HepG2 (cell line): ENCODE results near the gene DUSP16. TPM values are rescaled to one million over a fixed set of nuclear protein-coding genes. Genes with fewer than 3 reads are reported as not detected.
A peak's percentile ranks its signal among the peaks of the same experiment; 100 is the strongest.

Experiments used
- ATF4 ChIP-seq, 2 experiments: fragments of 450-650 bp in 1 of 2; sonication (generic) in 1 of 2; formaldehyde crosslinking; IDR thresholded peaks; 2 replicates each; pipeline versions ENCODE4 v1.5.0 to v1.8.0; 2020 to 2022; ENCODE audit warnings: mild to moderate bottlenecking in 1 of 2, missing genetic modification reagents in 1 of 2
- GTF2F1 ChIP-seq: fragments of 150-350 bp; IDR thresholded peaks from 2 replicates; pipeline ENCODE4 v1.6.1; 2014; ENCODE audit warnings: low read length
- JUND ChIP-seq: sonication (generic); formaldehyde crosslinking; IDR thresholded peaks from 2 replicates; pipeline ENCODE4 v1.8.0; 2022; ENCODE audit warnings: mild to moderate bottlenecking, missing genetic modification reagents
- LRRFIP1 ChIP-seq: sonication (generic); formaldehyde crosslinking; conservative IDR thresholded peaks from 2 replicates; pipeline ENCODE4 v1.4.0; 2020; ENCODE audit warnings: missing genetic modification reagents
- SMARCC2 ChIP-seq: fragments of 450-650 bp; IDR thresholded peaks from 2 replicates; pipeline ENCODE4 v1.6.1; 2017; ENCODE audit warnings: antibody characterized with exemption, mild to moderate bottlenecking
- STAT6 ChIP-seq: sonication (generic); formaldehyde crosslinking; IDR thresholded peaks from 2 replicates; pipeline ENCODE4 v1.4.0; 2020; ENCODE audit warnings: missing genetic modification reagents, mild to moderate bottlenecking, borderline replicate concordance
- USF2 ChIP-seq, 2 experiments: sonication (generic) in 1 of 2; formaldehyde crosslinking in 1 of 2; IDR thresholded peaks; 2 replicates each; pipeline versions ENCODE4 v1.5.1 to v1.6.1; 2011 to 2020; ENCODE audit warnings: borderline replicate concordance in 1 of 2, low read depth in 1 of 2, low read length in 1 of 2, mild to moderate bottlenecking in 1 of 2, missing genetic modification reagents in 1 of 2, moderate library complexity in 1 of 2
- ZBTB2 ChIP-seq: sonication (generic); formaldehyde crosslinking; IDR thresholded peaks from 2 replicates; pipeline ENCODE4 v1.8.0; 2022; ENCODE audit warnings: low read depth, missing genetic modification reagents
- ZC3H13 ChIP-seq: sonication (generic); formaldehyde crosslinking; IDR thresholded peaks from 2 replicates; pipeline ENCODE4 v1.8.1; 2023; ENCODE audit warnings: mild to moderate bottlenecking, missing genetic modification reagents, moderate library complexity
- ZNF33A ChIP-seq: sonication (generic); formaldehyde crosslinking; IDR thresholded peaks from 2 replicates; pipeline ENCODE4 v1.5.1; 2020; ENCODE audit warnings: missing genetic modification reagents, mild to moderate bottlenecking, moderate library complexity, borderline replicate concordance
- ZNF564 ChIP-seq: sonication (generic); formaldehyde crosslinking; IDR thresholded peaks from 2 replicates; pipeline ENCODE4 v1.8.1; 2023; ENCODE audit warnings: mild to moderate bottlenecking, missing genetic modification reagents
- ZNF672 ChIP-seq: sonication (generic); formaldehyde crosslinking; IDR thresholded peaks from 2 replicates; pipeline ENCODE4 v1.8.1; 2022; ENCODE audit warnings: missing genetic modification reagents
- ZNF75D ChIP-seq: sonication (generic); formaldehyde crosslinking; IDR thresholded peaks from 2 replicates; pipeline ENCODE4 v1.8.1; 2023; ENCODE audit warnings: missing genetic modification reagents, mild to moderate bottlenecking, borderline replicate concordance
- polyA plus RNA-seq, 8 experiments: library from polyadenylated mRNA; depleted of rRNA in 3 of 8; stranded (reverse) in 7 of 8; unstranded in 1 of 8; fragments of >200 nt; fragmentation: Illumina TruSeq in 4 of 8; extraction: Trizol in 4 of 8; gene quantifications; 2 replicates each; pipeline versions ENCODE4 v1.2.1 to v1.2.3, GENCODE V29; 2011 to 2016; ENCODE audit warnings: low read depth in 4 of 8, missing spikeins in 1 of 8, mixed read lengths in 1 of 8; ENCODE audit not compliant: insufficient read depth in 1 of 8
- total RNA-seq, 5 experiments: library from RNA; depleted of rRNA; stranded (reverse); fragments of >200 nt; fragmentation: Illumina TruSeq; extraction: Trizol; gene quantifications; 2 replicates each; pipeline ENCODE4 v1.2.3, GENCODE V29; 2016; ENCODE audit warnings: low read depth in 1 of 5
- TF ChIP-seq, protein P1 (sequence below): sonication (generic); formaldehyde crosslinking; IDR thresholded peaks from 2 replicates; pipeline ENCODE4 v1.4.0; 2020; ENCODE audit warnings: missing genetic modification reagents, mild to moderate bottlenecking, borderline replicate concordance

The DUSP16 gene
- total and polyA plus RNA-seq, 2 of the 13 experiments (the other 11 are each of a cell fraction or from before 2014, with no cell fraction given): 45.7 to 46.6 TPM

GRCh38 chr12:12486661-12487240 lies 75.9 kb downstream of the DUSP16 start (continued):
- no peak for TF ChIP-seq STAT6 (CRISPR knock-in tag)
- TF ChIP-seq, protein P1, sequence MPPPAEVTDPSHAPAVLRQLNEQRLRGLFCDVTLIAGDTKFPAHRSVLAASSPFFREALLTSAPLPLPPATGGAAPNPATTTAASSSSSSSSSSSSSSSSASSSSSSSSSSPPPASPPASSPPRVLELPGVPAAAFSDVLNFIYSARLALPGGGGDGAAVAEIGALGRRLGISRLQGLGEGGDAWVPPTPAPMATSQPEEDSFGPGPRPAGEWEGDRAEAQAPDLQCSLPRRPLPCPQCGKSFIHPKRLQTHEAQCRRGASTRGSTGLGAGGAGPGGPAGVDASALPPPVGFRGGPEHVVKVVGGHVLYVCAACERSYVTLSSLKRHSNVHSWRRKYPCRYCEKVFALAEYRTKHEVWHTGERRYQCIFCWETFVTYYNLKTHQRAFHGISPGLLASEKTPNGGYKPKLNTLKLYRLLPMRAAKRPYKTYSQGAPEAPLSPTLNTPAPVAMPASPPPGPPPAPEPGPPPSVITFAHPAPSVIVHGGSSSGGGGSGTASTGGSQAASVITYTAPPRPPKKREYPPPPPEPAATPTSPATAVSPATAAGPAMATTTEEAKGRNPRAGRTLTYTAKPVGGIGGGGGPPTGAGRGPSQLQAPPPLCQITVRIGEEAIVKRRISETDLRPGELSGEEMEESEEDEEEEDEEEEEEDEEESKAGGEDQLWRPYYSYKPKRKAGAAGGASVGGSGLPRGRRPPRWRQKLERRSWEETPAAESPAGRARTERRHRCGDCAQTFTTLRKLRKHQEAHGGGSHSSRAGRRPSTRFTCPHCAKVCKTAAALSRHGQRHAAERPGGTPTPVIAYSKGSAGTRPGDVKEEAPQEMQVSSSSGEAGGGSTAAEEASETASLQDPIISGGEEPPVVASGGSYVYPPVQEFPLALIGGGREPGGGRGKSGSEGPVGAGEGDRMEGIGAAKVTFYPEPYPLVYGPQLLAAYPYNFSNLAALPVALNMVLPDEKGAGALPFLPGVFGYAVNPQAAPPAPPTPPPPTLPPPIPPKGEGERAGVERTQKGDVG: no peak
- peak; percentile 76 for TF ChIP-seq USF2 (IDR thresholded peaks at IDR 0.05; ENCODE audit: low read depth, low read length)
- peak; percentile 80; the same call in 1 of the 2 replicates for TF ChIP-seq USF2 (CRISPR knock-in tag; IDR thresholded peaks at IDR 0.05; ENCODE audit: borderline replicate concordance)
- TF ChIP-seq ZNF564 (CRISPR knock-in tag): no peak
- TF ChIP-seq ZBTB2 (CRISPR knock-in tag): no peak
- TF ChIP-seq ZC3H13 (CRISPR knock-in tag): no peak
- no peak for TF ChIP-seq ATF4 (CRISPR knock-in tag; IDR thresholded peaks at IDR 0.05)
- TF ChIP-seq ZNF75D (CRISPR knock-in tag): no peak
- TF ChIP-seq LRRFIP1 (CRISPR knock-in tag): no peak
- TF ChIP-seq SMARCC2: no peak
- TF ChIP-seq JUND (CRISPR knock-in tag): no peak
- TF ChIP-seq ZNF33A (CRISPR knock-in tag): no peak
- no peak for TF ChIP-seq ZNF672 (CRISPR knock-in tag)
- TF ChIP-seq GTF2F1: no peak
